BJ (cell line): ENCODE results near the gene DLGAP1. TPM values are rescaled to one million over a fixed set of nuclear protein-coding genes. Genes with fewer than 3 reads are reported as not detected.
A peak's percentile ranks its signal among the peaks of the same experiment; 100 is the strongest.

Source experiments
- CTCF ChIA-PET: fragments of 350-600 bp; formaldehyde crosslinking; extraction: SDS; loops from one replicate; lab custom pipeline; 2021; ENCODE audit warnings: antibody characterized with exemption, inconsistent platforms; lab: Yijun Ruan, JAX
- POLR2A ChIA-PET: fragments of 300-600 bp; sonication (Branson Sonifier 250); formaldehyde crosslinking; extraction: SDS; loops from one replicate; lab custom pipeline; 2021; ENCODE audit warnings: antibody characterized with exemption; lab: Charles Lee
- DNase-seq: peaks from one replicate; pipeline ENCODE4 v3.0.0-alpha.2; 2011; ENCODE audit warnings: low read depth
- H3K27me3 ChIP-seq: 2 replicates; pipeline ENCODE4 v1.6.0; 2011; ENCODE audit warnings: low read length; ENCODE audit not compliant: control insufficient read depth, insufficient read depth
- H3K36me3 ChIP-seq: 2 replicates; pipeline ENCODE4 v1.5.1; 2011; ENCODE audit warnings: low read length; ENCODE audit not compliant: control insufficient read depth, insufficient read depth
- H3K4me3 ChIP-seq: 2 replicates; pipeline ENCODE4 v1.5.1; 2011; ENCODE audit warnings: low read depth, mild to moderate bottlenecking, control low read depth, low read length
- polyA plus RNA-seq: library from polyadenylated mRNA; depleted of rRNA; stranded (reverse); fragments of >200 nt; gene quantifications from 2 replicates; pipeline ENCODE4 v1.2.3, GENCODE V29; 2011
- TF ChIP-seq, protein P1 (sequence below): IDR thresholded peaks from 2 replicates; pipeline ENCODE4 v1.5.1; 2011; ENCODE audit warnings: low read depth, mild to moderate bottlenecking, control low read depth, inconsistent platforms, low read length, moderate library complexity; ENCODE audit not compliant: insufficient read depth

Gene DLGAP1
- polyA plus RNA-seq, 1 experiment = 0.02 TPM

DNA sequence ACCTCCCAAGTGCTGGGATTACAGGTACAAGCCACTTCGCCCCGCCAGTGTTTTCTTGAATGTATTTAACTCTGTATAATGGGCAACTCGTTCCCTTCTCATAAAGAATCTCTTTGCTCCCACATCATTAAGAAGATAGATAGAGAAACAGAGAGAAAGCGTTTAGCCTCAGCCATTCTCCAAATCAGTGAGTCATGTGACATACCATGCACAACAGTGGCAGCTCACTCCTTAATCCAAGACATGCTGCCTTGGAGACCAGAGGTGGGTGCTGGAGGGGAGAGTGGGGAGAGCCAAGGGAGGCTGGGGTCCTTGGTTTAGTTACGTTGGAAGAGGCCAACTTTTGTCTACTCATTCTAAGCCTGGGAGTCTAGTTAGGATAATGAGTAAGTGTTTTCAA, 950.5 kb downstream of the DLGAP1 start:
- no peak overlapping the region for H3K4me3 ChIP-seq
- no peaks in the 10 kb centered on the region for H3K36me3 ChIP-seq
- CTCF ChIA-PET = no interaction called here
- no peaks in the 10 kb centered on the region for H3K27me3 ChIP-seq
- DNase-seq = no peak
- TF ChIP-seq, protein P1, sequence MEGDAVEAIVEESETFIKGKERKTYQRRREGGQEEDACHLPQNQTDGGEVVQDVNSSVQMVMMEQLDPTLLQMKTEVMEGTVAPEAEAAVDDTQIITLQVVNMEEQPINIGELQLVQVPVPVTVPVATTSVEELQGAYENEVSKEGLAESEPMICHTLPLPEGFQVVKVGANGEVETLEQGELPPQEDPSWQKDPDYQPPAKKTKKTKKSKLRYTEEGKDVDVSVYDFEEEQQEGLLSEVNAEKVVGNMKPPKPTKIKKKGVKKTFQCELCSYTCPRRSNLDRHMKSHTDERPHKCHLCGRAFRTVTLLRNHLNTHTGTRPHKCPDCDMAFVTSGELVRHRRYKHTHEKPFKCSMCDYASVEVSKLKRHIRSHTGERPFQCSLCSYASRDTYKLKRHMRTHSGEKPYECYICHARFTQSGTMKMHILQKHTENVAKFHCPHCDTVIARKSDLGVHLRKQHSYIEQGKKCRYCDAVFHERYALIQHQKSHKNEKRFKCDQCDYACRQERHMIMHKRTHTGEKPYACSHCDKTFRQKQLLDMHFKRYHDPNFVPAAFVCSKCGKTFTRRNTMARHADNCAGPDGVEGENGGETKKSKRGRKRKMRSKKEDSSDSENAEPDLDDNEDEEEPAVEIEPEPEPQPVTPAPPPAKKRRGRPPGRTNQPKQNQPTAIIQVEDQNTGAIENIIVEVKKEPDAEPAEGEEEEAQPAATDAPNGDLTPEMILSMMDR = no peak
- POLR2A ChIA-PET = no interaction called here

DNA sequence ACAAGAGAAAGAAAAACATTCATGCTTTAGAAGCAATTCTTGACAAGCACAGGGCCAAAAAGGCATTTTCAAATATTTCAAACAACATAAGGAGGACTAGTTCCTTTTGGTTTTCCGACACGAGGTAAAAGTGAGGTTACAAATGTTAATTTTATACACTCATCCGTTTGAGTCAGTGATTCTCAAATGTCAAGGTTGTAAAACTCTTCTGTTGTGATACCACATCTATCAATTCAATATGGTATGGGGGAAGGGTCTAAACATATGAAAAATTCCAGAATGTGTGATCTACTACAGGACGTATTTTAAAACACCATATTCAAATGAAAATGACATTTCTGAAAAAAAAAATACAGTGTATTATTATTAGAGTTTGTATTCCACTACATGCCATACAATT, 952.5 kb downstream of the DLGAP1 start:
- TF ChIP-seq, protein P1 = no peak
- Histone ChIP-seq H3K36me3 (no peaks in the 10 kb centered on the region), H3K27me3 (no peaks in the 10 kb centered on the region), H3K4me3 (no peak overlapping the region)
- ChIA-PET POLR2A (no interaction called here), CTCF (no interaction called here)
- no peak for DNase-seq

DNA sequence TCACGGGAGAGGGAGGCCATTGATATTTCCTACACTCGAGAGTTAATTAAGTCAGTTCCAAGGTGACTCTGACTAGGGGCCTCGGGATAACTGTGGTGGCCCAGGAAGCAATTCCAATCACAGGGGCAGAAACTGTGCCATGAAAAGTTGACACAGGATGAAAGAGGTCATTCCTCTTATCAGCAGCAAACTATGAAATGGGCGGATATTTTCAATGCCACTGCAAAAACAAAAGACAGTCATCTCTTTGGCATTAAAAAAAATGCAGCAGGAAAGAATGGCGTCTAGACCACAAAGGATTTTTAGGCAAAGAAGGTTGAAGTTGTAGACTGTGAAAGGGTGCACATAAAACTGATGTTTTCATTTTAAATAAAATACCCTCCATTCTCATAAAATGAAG, 955.1 kb downstream of the DLGAP1 start:
- Histone ChIP-seq H3K27me3 (no peaks in the 10 kb centered on the region), H3K36me3 (no peaks in the 10 kb centered on the region), H3K4me3 (no peak overlapping the region)
- POLR2A ChIA-PET = no interaction called here
- TF ChIP-seq, protein P1 = no peak
- DNase-seq = no peak
- CTCF ChIA-PET = interaction anchor here (1.0 to 2.1 kb wide), 3 partner anchors 12 to 22 kb away, joined by 3 to 6 read pairs (median 4); no protein-coding TSS in a partner anchor

DNA sequence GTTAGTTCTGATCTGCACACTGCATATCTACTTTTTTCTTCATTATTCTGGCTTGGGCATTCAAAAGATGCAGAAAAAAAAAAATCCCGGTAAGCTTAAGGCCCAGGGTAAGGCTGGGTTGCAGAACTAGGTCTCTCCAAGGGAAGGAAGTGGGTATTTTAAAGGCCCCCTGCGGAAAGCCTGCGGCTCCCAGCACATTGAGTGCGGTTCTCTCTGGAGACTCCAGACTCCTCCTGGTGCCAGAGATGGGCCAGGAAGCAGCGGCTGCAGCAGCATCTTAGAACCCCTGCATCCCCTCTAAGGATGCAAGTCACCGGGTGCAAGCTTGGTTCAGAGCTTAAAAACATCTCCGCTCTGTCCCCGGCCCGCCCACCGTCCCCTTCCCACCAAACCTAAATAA, 955.6 kb downstream of the DLGAP1 start:
- CTCF ChIA-PET = interaction anchor here (0.6 to 2.1 kb wide), 3 partner anchors 12 to 101 kb away, joined by 3 to 6 read pairs (median 3); no protein-coding TSS in a partner anchor
- TF ChIP-seq, protein P1 = no peak
- Histone ChIP-seq H3K4me3 (peak overlapping the region; percentile 44), H3K27me3 (no peaks in the 10 kb centered on the region), H3K36me3 (no peaks in the 10 kb centered on the region)
- DNase-seq = no peak
- POLR2A ChIA-PET = no interaction called here

DNA sequence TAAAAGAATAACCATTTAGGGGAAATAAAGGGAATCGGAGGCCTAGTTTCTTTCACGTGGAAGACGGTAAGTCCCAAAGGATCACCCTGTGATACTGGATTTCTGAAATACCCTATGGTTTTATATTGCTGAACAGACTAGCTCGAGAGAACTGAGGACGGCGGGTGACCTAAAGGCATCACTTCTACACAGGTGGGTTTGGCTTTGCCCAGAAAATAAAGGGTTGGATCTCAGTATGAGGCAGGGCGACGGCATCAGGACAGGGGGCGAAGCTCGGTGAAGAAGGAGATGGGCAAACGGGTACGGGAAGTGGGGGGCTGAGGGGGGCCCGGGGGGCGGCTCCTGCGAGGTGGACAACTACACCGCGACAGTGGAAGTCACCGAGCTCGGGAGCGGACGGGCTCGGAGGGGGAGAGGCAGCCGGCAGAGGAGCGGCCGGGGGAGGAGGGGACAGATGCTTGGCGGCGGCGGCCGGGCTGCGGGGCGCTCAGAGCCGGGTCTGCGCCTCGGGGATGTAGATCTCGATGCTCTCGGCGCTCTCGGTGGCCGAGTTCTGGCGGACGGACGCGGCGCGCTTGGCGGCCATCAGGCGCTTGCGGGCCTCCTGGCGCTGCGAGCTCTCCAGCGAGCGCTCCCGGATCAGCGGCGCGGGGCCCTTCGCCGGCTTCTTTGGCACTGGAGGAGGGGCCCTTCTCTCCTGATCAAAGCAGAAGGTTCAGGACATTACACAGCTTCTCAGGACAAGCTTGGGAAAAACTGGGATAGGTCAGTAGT, 956.2 kb downstream of the DLGAP1 start:
- Histone ChIP-seq H3K36me3 (no peaks in the 10 kb centered on the region), H3K4me3 (peak overlapping the region; percentile 44), H3K27me3 (no peaks in the 10 kb centered on the region)
- TF ChIP-seq, protein P1 = no peak
- ChIA-PET CTCF (interaction anchor here (0.6 to 2.1 kb wide), 3 partner anchors 10 to 101 kb away, joined by 3 to 6 read pairs (median 4); no protein-coding TSS in a partner anchor), POLR2A (interaction anchor here (0.7 kb wide), 1 partner anchor 45 kb away, joined by 4 read pairs; no protein-coding TSS in a partner anchor)
- DNase-seq = no peak
